ENCODE results near the gene IKZF2. TPM values are rescaled to one million over a fixed set of nuclear protein-coding genes. Genes with fewer than 3 reads are reported as not detected.

The IKZF2 gene
- total and polyA plus RNA-seq, 11 donors, result 0.84 to 8.0 (median 5.9) TPM

- Histone ChIP-seq H3K4me1 (peaks cover 0 to 8% (median 1%) of the 10 kb centered on the region in 12 donors), H3K9me3 (peaks cover 0 to 5% (median 0%) of the 10 kb centered on the region in 12 donors), H3K27ac (no peak overlapping the region), H3K36me3 (peaks cover 0 to 13% (median 0%) of the 10 kb centered on the region in 9 donors), H3K4me3 (no peak overlapping the region), H3K27me3 (no peaks in the 10 kb centered on the region)
- DNase-seq, result no peak
- intact Hi-C loops (cut with DNase I), result loop anchor here in 1 of 10 donors (10.0 kb wide), 1 partner anchor 147 kb away; the partner anchor contains the start of gene IKZF2
- ATAC-seq, result no peak
- WGBS, 4 donors, result 57 to 83% (median 71%) methylated on average over 5 of the region's 5 CpGs
- no peak for TF ChIP-seq CTCF (IDR thresholded peaks at IDR 0.05)
- no peak for TF ChIP-seq POLR2A (IDR thresholded peaks at IDR 0.05)
These were observed 144.0 kb downstream of the IKZF2 start for GRCh38 chr2:213007290-213007838.

GRCh38 chr2:213004197-213004821, 147.1 kb downstream of the IKZF2 start:
- peaks cover 0 to 23% (median 13%) of the 10 kb centered on the region in 12 donors for H3K4me1 ChIP-seq
- TF ChIP-seq CTCF (IDR thresholded peaks at IDR 0.05) (no peak), POLR2A (IDR thresholded peaks at IDR 0.05) (no peak)
- ATAC-seq, result no peak
- intact Hi-C loops (cut with DNase I), result loop anchor here in 1 of 10 donors (10.0 kb wide), 1 partner anchor 150 kb away; the partner anchor contains the start of gene IKZF2
- WGBS, 4 donors, result 68 to 77% (median 74%) methylated on average over 5 of the region's 5 CpGs
- no peak overlapping the region for H3K4me3 ChIP-seq
- DNase-seq, result no peak
- H3K9me3 ChIP-seq, result no peaks in the 10 kb centered on the region
- peak overlapping the region in 2 of 12 donors; percentile 14 for H3K27ac ChIP-seq
- peaks cover 0 to 11% (median 0%) of the 10 kb centered on the region in 9 donors for H3K36me3 ChIP-seq
- no peaks in the 10 kb centered on the region for H3K27me3 ChIP-seq

- H3K36me3 ChIP-seq, result peaks cover 0 to 8% (median 0%) of the 10 kb centered on the region in 9 donors
- no peaks in the 10 kb centered on the region for H3K27me3 ChIP-seq
- intact Hi-C loops (cut with DNase I), result loop anchor here in 1 of 10 donors (10.0 kb wide), 1 partner anchor 152 kb away; the partner anchor contains the start of gene IKZF2
- H3K27ac ChIP-seq, result peak overlapping the region in 1 of 12 donors; percentile 5
- H3K4me1 ChIP-seq, result peaks cover 0 to 23% (median 13%) of the 10 kb centered on the region in 12 donors
- TF ChIP-seq CTCF (IDR thresholded peaks at IDR 0.05), result no peak
- TF ChIP-seq POLR2A (IDR thresholded peaks at IDR 0.05), result no peak
- no peak overlapping the region for H3K4me3 ChIP-seq
- DNase-seq (no peak), ATAC-seq (peak in 1 of 4 donors; percentile 47)
- no peaks in the 10 kb centered on the region for H3K9me3 ChIP-seq
These were observed 149.0 kb downstream of the IKZF2 start for GRCh38 chr2:213002383-213002782.

GRCh38 chr2:213001297-213001910, 150.0 kb downstream of the IKZF2 start:
- 18 to 30% (median 21%) methylated on average over 3 of the region's 3 CpGs for WGBS, 4 donors
- H3K27ac ChIP-seq, result peak overlapping the region in 3 of 12 donors; percentile 10 to 21 (median 13)

More at GRCh38 chr2:213001297-213001910, 150.0 kb downstream of the IKZF2 start:
- H3K9me3 ChIP-seq, result no peaks in the 10 kb centered on the region
- ATAC-seq (no peak), DNase-seq (no peak)
- H3K27me3 ChIP-seq, result no peaks in the 10 kb centered on the region
- peak overlapping the region in 7 of 12 donors; percentile 3 to 37 (median 14) for H3K4me3 ChIP-seq
- peaks cover 0 to 23% (median 13%) of the 10 kb centered on the region in 12 donors for H3K4me1 ChIP-seq
- intact Hi-C loops (cut with DNase I), result loop anchor here in 1 of 10 donors (10.0 kb wide), 1 partner anchor 153 kb away; the partner anchor contains the start of gene IKZF2
- H3K36me3 ChIP-seq, result no peaks in the 10 kb centered on the region
- no peak for TF ChIP-seq POLR2A (IDR thresholded peaks at IDR 0.05)
- no peak for TF ChIP-seq CTCF (IDR thresholded peaks at IDR 0.05)

Measured in heart left ventricle (tissue), 16 donors.